OCI-LY7 (cell line): ENCODE data around the gene NEDD4. TPM values are rescaled to one million over a fixed set of nuclear protein-coding genes. Genes with fewer than 3 reads are reported as not detected.

ENCODE experiments used
- BruUV-seq: library from RNA; stranded (reverse); fragments of 400-500 nt; replicated peaks from 2 replicates; lab custom pipeline; 2021; lab: Mats Ljungman, UMichigan
- CTCF ChIA-PET: fragments of 300-600 bp; sonication (Branson Sonifier 250); formaldehyde crosslinking; loops from one replicate; lab custom pipeline; 2022; ENCODE audit warnings: antibody characterized with exemption; ENCODE audit not compliant: unreplicated experiment; lab: Charles Lee
- POLR2A ChIA-PET: fragments of 300-600 bp; sonication (Branson Sonifier 250); formaldehyde crosslinking; loops from one replicate; lab custom pipeline; 2022; ENCODE audit warnings: antibody characterized with exemption; lab: Charles Lee
- DNase-seq: peaks from one replicate; pipeline ENCODE4 v3.0.0-alpha.2; 2015; ENCODE audit warnings: low spot score
- H2AFZ ChIP-seq: fragments of 200-600 bp; sonication (generic), shearing (Covaris generic); 2 replicates; pipeline ENCODE4 v1.6.1; 2014; ENCODE audit warnings: mild to moderate bottlenecking, antibody characterized with exemption, low read length, moderate library complexity
- H3K27ac ChIP-seq: fragments of 200-600 bp; sonication (generic); 2 replicates; pipeline ENCODE4 v1.5.1; 2014; ENCODE audit warnings: mixed run types, low read depth, mild to moderate bottlenecking, moderate library complexity, low read length, inconsistent platforms; ENCODE audit not compliant: poor library complexity, severe bottlenecking
- H3K36me3 ChIP-seq: fragments of 200-600 bp; sonication (generic); 2 replicates; pipeline ENCODE4 v1.6.1; 2014; ENCODE audit warnings: mild to moderate bottlenecking, antibody characterized with exemption, low read length, moderate library complexity, mixed read lengths; ENCODE audit not compliant: insufficient read depth
- H3K4me1 ChIP-seq: fragments of 200-600 bp; sonication (generic); 2 replicates; pipeline ENCODE4 v1.5.1; 2014; ENCODE audit warnings: mild to moderate bottlenecking, low read length; ENCODE audit not compliant: insufficient read depth, poor library complexity, severe bottlenecking
- H3K4me2 ChIP-seq: fragments of 200-600 bp; sonication (generic); 2 replicates; pipeline ENCODE4 v1.6.1; 2014; ENCODE audit warnings: mild to moderate bottlenecking, low read length
- H3K4me3 ChIP-seq: fragments of 200-600 bp; sonication (generic); 2 replicates; pipeline ENCODE4 v1.5.1; 2014; ENCODE audit warnings: mild to moderate bottlenecking, low read depth, low read length; ENCODE audit not compliant: poor library complexity, severe bottlenecking
- H3K79me2 ChIP-seq: fragments of 200-600 bp; sonication (generic); 2 replicates; pipeline ENCODE4 v1.6.1; 2016; ENCODE audit warnings: low read depth, mild to moderate bottlenecking, low read length, moderate library complexity, mixed read lengths; ENCODE audit not compliant: insufficient read depth
- H3K9me2 ChIP-seq: fragments of 200-600 bp; sonication (generic); 2 replicates; pipeline ENCODE4 v1.6.1; 2016; ENCODE audit warnings: mild to moderate bottlenecking, low read length, mixed read lengths; ENCODE audit not compliant: insufficient read depth
- H3K9me3 ChIP-seq: fragments of 200-600 bp; sonication (generic); 2 replicates; pipeline ENCODE4 v1.6.1; 2014; ENCODE audit warnings: mild to moderate bottlenecking, mixed run types, low read length, mixed read lengths
- H4K20me1 ChIP-seq: fragments of 200-600 bp; sonication (generic); 2 replicates; pipeline ENCODE4 v1.6.1; 2014; ENCODE audit warnings: mild to moderate bottlenecking, antibody characterized with exemption, low read length, moderate library complexity, mixed read lengths; ENCODE audit not compliant: insufficient read depth
- CTCF ChIP-seq: fragments of 200-600 bp; sonication (generic); conservative IDR thresholded peaks from 2 replicates; pipeline ENCODE4 v1.5.1; 2014; ENCODE audit warnings: mild to moderate bottlenecking, antibody characterized with exemption, low read length, moderate library complexity, mixed read lengths
- EZH2phosphoT487 ChIP-seq: fragments of 200-600 bp; sonication (generic); IDR thresholded peaks from 2 replicates; pipeline ENCODE4 v1.6.1; 2018; ENCODE audit warnings: low read depth, borderline replicate concordance, mild to moderate bottlenecking, mixed run types, antibody characterized with exemption, low read length, moderate library complexity, mixed read lengths
- intact Hi-C: fragments of 100-400 bp; cut with micrococcal nuclease; formaldehyde crosslinking; loops from one replicate; pipeline ENCODE4 v1.10.0; 2022; ENCODE audit not compliant: unreplicated experiment
- total RNA-seq, 2 experiments: library from RNA; depleted of rRNA in 1 of 2; stranded (reverse); fragments of >200 nt in 1 of 2; shearing (Covaris generic) in 1 of 2; gene quantifications; 2 replicates each; pipeline ENCODE4 v1.2.3, GENCODE V29; 2014 to 2022

NEDD4 gene
- total RNA-seq, 2 experiments from 2014 or later, result 4.8 to 12.7 TPM

GRCh38 chr15:55960946-55961345, 32.5 kb downstream of the NEDD4 start:
- ChIA-PET CTCF (no interaction called here), POLR2A (interaction anchor here (0.6 kb wide), 1 partner anchor 1370 kb away, joined by 3 read pairs; no protein-coding TSS in a partner anchor)
- no peaks in the 10 kb centered on the region for H3K79me2 ChIP-seq
- no peak overlapping the region for H3K4me3 ChIP-seq
- BruUV-seq, result no TSS peak
- H3K9me2 ChIP-seq, result no peaks in the 10 kb centered on the region
- no peak for DNase-seq
- intact Hi-C loops, result no loop called here
- H3K9me3 ChIP-seq, result 0 out of 2 replicates have a peak, but pooled peaks cover 5% of the 10 kb centered on the region
- TF ChIP-seq CTCF, result no peak
- TF ChIP-seq EZH2phosphoT487, result no peak
- no peak overlapping the region for H3K27ac ChIP-seq
- no peak overlapping the region for H2AFZ ChIP-seq
- H3K36me3 ChIP-seq, result no peaks in the 10 kb centered on the region
- H3K4me2 ChIP-seq, result no peak overlapping the region
- no peaks in the 10 kb centered on the region for H3K4me1 ChIP-seq
- H4K20me1 ChIP-seq, result no peaks in the 10 kb centered on the region

- TF ChIP-seq EZH2phosphoT487, result no peak
- Histone ChIP-seq H3K79me2 (no peaks in the 10 kb centered on the region), H3K4me1 (no peaks in the 10 kb centered on the region), H3K9me3 (0 out of 2 replicates have a peak, but pooled peaks cover 5% of the 10 kb centered on the region), H3K36me3 (no peaks in the 10 kb centered on the region), H3K4me3 (no peak overlapping the region), H3K27ac (no peak overlapping the region), H3K4me2 (no peak overlapping the region), H2AFZ (no peak overlapping the region), H4K20me1 (no peaks in the 10 kb centered on the region), H3K9me2 (no peaks in the 10 kb centered on the region)
- BruUV-seq, result no TSS peak
- CTCF ChIA-PET, result no interaction called here
- POLR2A ChIA-PET, result interaction anchor here (0.9 kb wide), 2 partner anchors 16 to 42 kb away, joined by 3 to 4 read pairs; no protein-coding TSS in a partner anchor
- intact Hi-C loops, result no loop called here
- no peak for DNase-seq
These were observed 33.5 kb downstream of the NEDD4 start for GRCh38 chr15:55959744-55960447.

GRCh38 chr15:55958349-55958748, 35.1 kb downstream of the NEDD4 start:
- Histone ChIP-seq H3K9me2 (no peaks in the 10 kb centered on the region), H3K79me2 (no peaks in the 10 kb centered on the region), H2AFZ (no peak overlapping the region), H3K4me2 (no peak overlapping the region), H3K4me1 (no peaks in the 10 kb centered on the region), H3K4me3 (no peak overlapping the region), H3K27ac (no peak overlapping the region), H4K20me1 (no peaks in the 10 kb centered on the region), H3K36me3 (no peaks in the 10 kb centered on the region), H3K9me3 (0 out of 2 replicates have a peak, but pooled peaks cover 5% of the 10 kb centered on the region)
- ChIA-PET CTCF (no interaction called here), POLR2A (no interaction called here)
- intact Hi-C loops, result no loop called here
- BruUV-seq, result no TSS peak
- TF ChIP-seq CTCF (no peak), EZH2phosphoT487 (no peak)
- DNase-seq, result no peak
